HG03039 (cell line): ENCODE data around the gene FERD3L.

Experiments
- ATAC-seq: cut with Tn5 transposase; IDR thresholded peaks from one replicate; pipeline ENCODE4 v1.9.1; 2021; ENCODE audit warnings: mild to moderate bottlenecking, moderate library complexity; ENCODE audit not compliant: unreplicated experiment

FERD3L gene

GRCh38 chr7:19101472-19101871 is 43.7 kb downstream of the FERD3L start:
- ATAC-seq = no peak

GRCh38 chr7:19099924-19100323 is 45.3 kb downstream of the FERD3L start:
- no peak for ATAC-seq

- ATAC-seq = no peak
These were observed 46.0 kb downstream of the FERD3L start for GRCh38 chr7:19099194-19099593.

GRCh38 chr7:19098510-19098909 is 46.7 kb downstream of the FERD3L start:
- ATAC-seq = no peak

GRCh38 chr7:19097165-19098055 is 47.8 kb downstream of the FERD3L start:
- no peak for ATAC-seq

- no peak for ATAC-seq
These were observed 49.8 kb downstream of the FERD3L start for GRCh38 chr7:19095353-19095860.
